GM18873 (cell line): ENCODE measurements around the gene LRRTM4.

ENCODE experiments used
- ATAC-seq: cut with Tn5 transposase; IDR thresholded peaks from one replicate; pipeline ENCODE4 v1.9.1; 2021; ENCODE audit warnings: mild to moderate bottlenecking, moderate library complexity, moderate number of reproducible peaks; ENCODE audit not compliant: unreplicated experiment, low FRiP score

LRRTM4 gene

GRCh38 chr2:77013457-77013856, 508.7 kb downstream of the LRRTM4 start:
- no peak for ATAC-seq

GRCh38 chr2:77009307-77009706, 512.9 kb downstream of the LRRTM4 start:
- no peak for ATAC-seq

GRCh38 chr2:77008853-77009252, 513.3 kb downstream of the LRRTM4 start:
- ATAC-seq: no peak

GRCh38 chr2:77007686-77008085, 514.5 kb downstream of the LRRTM4 start:
- ATAC-seq: no peak

- ATAC-seq: no peak
These were observed 516.7 kb downstream of the LRRTM4 start for GRCh38 chr2:77005522-77005921.

- ATAC-seq: no peak
These were observed 520.3 kb downstream of the LRRTM4 start for GRCh38 chr2:77001895-77002294.

GRCh38 chr2:76998704-76999103, 523.5 kb downstream of the LRRTM4 start:
- ATAC-seq: no peak

- ATAC-seq: no peak
These were observed 524.0 kb downstream of the LRRTM4 start for GRCh38 chr2:76998152-76998551.

GRCh38 chr2:76997296-76997695, 524.9 kb downstream of the LRRTM4 start:
- ATAC-seq: no peak

GRCh38 chr2:76985387-76986136, 536.6 kb downstream of the LRRTM4 start:
- ATAC-seq: no peak

GRCh38 chr2:76984359-76984758, 537.8 kb downstream of the LRRTM4 start:
- no peak for ATAC-seq

- no peak for ATAC-seq
These were observed 541.9 kb downstream of the LRRTM4 start for GRCh38 chr2:76980067-76980787.

GRCh38 chr2:76977846-76978727, 544.1 kb downstream of the LRRTM4 start:
- no peak for ATAC-seq

GRCh38 chr2:76975752-76976151, 546.4 kb downstream of the LRRTM4 start:
- no peak for ATAC-seq

GRCh38 chr2:76973610-76974009, 548.6 kb downstream of the LRRTM4 start:
- ATAC-seq: no peak

GRCh38 chr2:76965772-76966171, 556.4 kb downstream of the LRRTM4 start:
- no peak for ATAC-seq

GRCh38 chr2:76958749-76959148, 563.4 kb downstream of the LRRTM4 start:
- no peak for ATAC-seq

- ATAC-seq: no peak
These were observed 568.3 kb downstream of the LRRTM4 start for GRCh38 chr2:76953733-76954347.

- no peak for ATAC-seq
These were observed 575.5 kb downstream of the LRRTM4 start for GRCh38 chr2:76946631-76947145.

- ATAC-seq: no peak
These were observed 581.6 kb downstream of the LRRTM4 start for GRCh38 chr2:76940559-76940958.
